22Rv1 (cell line): ENCODE data around the gene CNTNAP2.

Experiments used
- CTCF ChIP-seq: fragments of 450-650 bp; IDR thresholded peaks from 2 replicates; pipeline ENCODE4 v1.5.1; 2017; ENCODE audit warnings: mild to moderate bottlenecking
- ZFX ChIP-seq: fragments of 450-650 bp; IDR thresholded peaks from 2 replicates; pipeline ENCODE4 v1.6.1; 2017; ENCODE audit warnings: antibody characterized with exemption, borderline replicate concordance

GRCh38 chr7:148447221-148447849 is 2330.7 kb downstream of the CNTNAP2 start:
- TF ChIP-seq CTCF: no peak
- TF ChIP-seq ZFX: no peak
